ENCODE data around the gene TNFRSF9.

TNFRSF9 gene

DNA sequence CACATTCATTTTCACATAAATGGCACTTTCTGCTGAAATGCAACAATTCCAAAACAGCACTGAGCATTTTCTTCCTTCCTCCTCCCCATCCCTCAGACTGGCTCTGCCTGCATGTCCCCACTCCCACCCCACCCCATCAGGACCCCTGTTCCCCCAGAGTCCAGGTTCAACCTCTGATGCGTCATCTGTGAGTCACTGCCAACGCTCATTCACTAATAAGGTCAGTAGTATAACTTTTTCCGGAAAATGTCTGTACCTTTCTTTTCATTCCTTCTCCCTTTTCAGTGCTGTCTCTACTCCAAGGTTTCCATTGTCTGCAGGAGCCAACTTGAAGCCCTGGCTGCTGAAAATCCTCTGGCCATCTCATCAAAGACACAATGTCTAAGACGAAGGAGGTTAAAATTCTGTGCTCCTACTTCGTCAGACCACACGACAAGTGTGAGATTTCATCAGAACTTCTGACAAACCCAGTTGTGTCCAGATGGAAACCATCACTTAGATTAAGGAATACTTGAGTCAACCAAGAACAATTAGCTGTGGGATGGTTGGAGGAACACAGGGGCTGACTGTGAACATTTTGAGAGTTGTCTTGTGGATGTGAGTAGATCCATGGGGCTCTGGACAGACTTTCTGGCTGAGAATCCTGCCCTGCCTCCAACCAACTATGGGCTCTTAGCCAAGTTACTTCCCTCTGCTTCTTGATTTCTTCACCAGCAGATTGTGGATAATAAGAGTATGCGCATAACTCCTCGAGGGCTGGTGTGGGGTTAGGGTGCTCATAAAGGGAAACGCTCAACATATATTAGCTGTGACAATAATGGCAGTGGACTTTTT, 52.2 kb downstream of the TNFRSF9 start:
- H3K27me3 ChIP-seq (ENCODE audit: insufficient read depth, insufficient read length), result no peaks in the 10 kb centered on the region
- H3K9ac ChIP-seq (ENCODE audit: insufficient read length, low read depth), result no peak overlapping the region
- H3K4me3 ChIP-seq (ENCODE audit: insufficient read length, low read depth), result no peak overlapping the region
- TF ChIP-seq SUZ12 (IDR thresholded peaks at IDR 0.05; ENCODE audit: extremely low read depth, insufficient read depth, insufficient read length) (no peak), YY1 (IDR thresholded peaks at IDR 0.05; ENCODE audit: insufficient read depth, insufficient read length) (no peak), ZNF274 (IDR thresholded peaks at IDR 0.05; ENCODE audit: low read depth, low read length) (no peak)
- DNase-seq (ENCODE audit: low read depth, low spot score), result no peak
- H3K36me3 ChIP-seq (ENCODE audit: insufficient read depth, insufficient read length, low read length), result no peaks in the 10 kb centered on the region
- H3K4me1 ChIP-seq (ENCODE audit: insufficient read depth, insufficient read length), result no peaks in the 10 kb centered on the region
- H3K9me3 ChIP-seq (ENCODE audit: insufficient read depth, low read length), result no peaks in the 10 kb centered on the region

DNA sequence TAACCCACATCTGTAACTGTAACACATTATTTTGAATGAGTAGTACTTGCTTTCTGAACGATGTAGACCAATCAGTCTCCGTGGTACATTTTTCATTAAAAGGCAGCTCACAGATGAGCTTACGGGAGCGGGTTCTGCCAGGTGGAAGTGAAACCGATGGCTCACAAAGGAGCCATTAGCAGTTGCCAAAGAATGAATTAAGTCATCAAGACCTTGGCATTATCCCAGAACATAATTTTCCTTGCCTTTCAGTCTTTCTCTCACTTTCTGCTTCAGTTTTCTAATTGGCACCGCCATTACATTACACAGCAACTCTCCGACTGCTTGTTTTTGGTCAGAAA, 54.3 kb downstream of the TNFRSF9 start:
- Histone ChIP-seq H3K36me3 (ENCODE audit: insufficient read depth, insufficient read length, low read length) (no peaks in the 10 kb centered on the region), H3K27me3 (ENCODE audit: insufficient read depth, insufficient read length) (no peaks in the 10 kb centered on the region)

DNA sequence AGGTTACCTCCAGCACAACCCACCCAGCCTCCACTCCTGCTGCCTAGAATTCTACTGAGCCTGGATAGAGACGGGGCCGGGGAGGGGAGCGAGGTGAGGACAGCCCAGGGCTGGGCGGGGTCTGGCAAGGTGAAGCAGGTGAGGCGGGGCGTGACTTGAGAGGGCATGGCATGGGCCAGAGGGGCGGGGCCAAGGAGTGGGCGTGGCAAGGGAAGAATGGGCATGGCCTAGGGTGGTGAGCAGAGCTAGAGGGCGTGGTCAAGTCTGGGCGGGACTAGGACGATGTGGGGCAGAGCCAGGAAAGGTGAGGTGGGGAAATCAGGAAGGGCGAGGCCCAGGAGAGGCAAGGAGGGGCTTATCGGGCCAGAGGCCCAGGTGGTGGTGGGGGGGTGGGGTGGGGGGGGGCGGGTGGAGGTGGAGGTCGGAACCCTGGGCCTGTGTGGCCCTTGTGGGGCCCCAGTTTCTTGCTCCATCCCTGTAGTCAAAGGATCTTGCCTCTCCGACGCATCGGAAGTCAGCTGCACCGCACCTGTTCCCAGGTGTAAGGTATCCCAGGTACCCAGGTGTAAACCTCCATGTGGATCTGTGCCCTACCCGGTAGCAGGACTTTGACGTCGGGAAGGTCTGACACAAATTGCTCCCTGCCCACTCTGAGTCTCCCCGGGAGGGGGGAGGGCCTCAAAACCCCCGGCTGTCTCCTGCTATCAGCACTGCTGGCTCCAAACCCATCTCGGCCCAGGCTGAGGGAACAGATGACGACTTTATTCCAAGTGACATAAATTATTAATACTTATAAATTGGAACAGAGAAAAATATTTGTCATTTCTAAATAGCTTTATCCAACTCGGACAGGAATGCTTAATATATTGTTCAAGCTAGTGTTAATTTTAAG, 54.9 kb downstream of the TNFRSF9 start:
- Histone ChIP-seq H3K9me3 (ENCODE audit: insufficient read depth, low read length) (no peaks in the 10 kb centered on the region), H3K4me1 (ENCODE audit: insufficient read depth, insufficient read length) (no peaks in the 10 kb centered on the region), H3K9ac (ENCODE audit: insufficient read length, low read depth) (no peak overlapping the region), H3K36me3 (ENCODE audit: insufficient read depth, insufficient read length, low read length) (no peaks in the 10 kb centered on the region), H3K4me3 (ENCODE audit: insufficient read length, low read depth) (no peak overlapping the region), H3K27me3 (ENCODE audit: insufficient read depth, insufficient read length) (no peaks in the 10 kb centered on the region)
- TF ChIP-seq SUZ12 (IDR thresholded peaks at IDR 0.05; ENCODE audit: extremely low read depth, insufficient read depth, insufficient read length) (no peak), YY1 (IDR thresholded peaks at IDR 0.05; ENCODE audit: insufficient read depth, insufficient read length) (no peak), ZNF274 (IDR thresholded peaks at IDR 0.05; ENCODE audit: low read depth, low read length) (no peak)
- no peak for DNase-seq (ENCODE audit: low read depth, low spot score)

More for the DNA sequence above, 54.3 kb downstream of the TNFRSF9 start:
- TF ChIP-seq SUZ12 (IDR thresholded peaks at IDR 0.05; ENCODE audit: extremely low read depth, insufficient read depth, insufficient read length) (no peak), YY1 (IDR thresholded peaks at IDR 0.05; ENCODE audit: insufficient read depth, insufficient read length) (no peak), ZNF274 (IDR thresholded peaks at IDR 0.05; ENCODE audit: low read depth, low read length) (no peak)
- no peak overlapping the region for H3K9ac ChIP-seq (ENCODE audit: insufficient read length, low read depth)
- no peak overlapping the region for H3K4me3 ChIP-seq (ENCODE audit: insufficient read length, low read depth)
- no peak for DNase-seq (ENCODE audit: low read depth, low spot score)
- no peaks in the 10 kb centered on the region for H3K9me3 ChIP-seq (ENCODE audit: insufficient read depth, low read length)
- H3K4me1 ChIP-seq (ENCODE audit: insufficient read depth, insufficient read length), result no peaks in the 10 kb centered on the region

DNA sequence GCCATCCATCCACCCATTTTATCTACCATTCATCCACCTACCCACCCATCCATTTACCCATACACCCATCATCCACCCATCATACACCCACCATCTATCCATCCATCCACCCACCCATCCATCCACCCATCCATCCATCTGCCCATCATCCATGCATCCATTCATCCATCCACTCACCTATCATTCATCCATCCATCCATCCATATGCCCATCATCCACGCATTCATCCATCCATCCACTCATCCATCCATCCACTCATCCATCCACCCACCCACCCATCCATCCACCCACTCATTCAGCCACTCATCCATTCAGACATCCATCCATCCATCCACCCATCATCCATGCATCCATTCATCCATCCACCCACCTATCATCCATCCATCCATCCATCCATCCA, 55.9 kb downstream of the TNFRSF9 start:
- DNase-seq (ENCODE audit: low read depth, low spot score), result no peak
- no peak overlapping the region for H3K4me3 ChIP-seq (ENCODE audit: insufficient read length, low read depth)
- no peaks in the 10 kb centered on the region for H3K9me3 ChIP-seq (ENCODE audit: insufficient read depth, low read length)
- H3K27me3 ChIP-seq (ENCODE audit: insufficient read depth, insufficient read length), result no peaks in the 10 kb centered on the region
- no peak for TF ChIP-seq ZNF274 (IDR thresholded peaks at IDR 0.05; ENCODE audit: low read depth, low read length)
- no peak for TF ChIP-seq YY1 (IDR thresholded peaks at IDR 0.05; ENCODE audit: insufficient read depth, insufficient read length)
- no peak for TF ChIP-seq SUZ12 (IDR thresholded peaks at IDR 0.05; ENCODE audit: extremely low read depth, insufficient read depth, insufficient read length)
- H3K4me1 ChIP-seq (ENCODE audit: insufficient read depth, insufficient read length), result no peaks in the 10 kb centered on the region
- H3K36me3 ChIP-seq (ENCODE audit: insufficient read depth, insufficient read length, low read length), result no peaks in the 10 kb centered on the region
- H3K9ac ChIP-seq (ENCODE audit: insufficient read length, low read depth), result no peak overlapping the region

DNA sequence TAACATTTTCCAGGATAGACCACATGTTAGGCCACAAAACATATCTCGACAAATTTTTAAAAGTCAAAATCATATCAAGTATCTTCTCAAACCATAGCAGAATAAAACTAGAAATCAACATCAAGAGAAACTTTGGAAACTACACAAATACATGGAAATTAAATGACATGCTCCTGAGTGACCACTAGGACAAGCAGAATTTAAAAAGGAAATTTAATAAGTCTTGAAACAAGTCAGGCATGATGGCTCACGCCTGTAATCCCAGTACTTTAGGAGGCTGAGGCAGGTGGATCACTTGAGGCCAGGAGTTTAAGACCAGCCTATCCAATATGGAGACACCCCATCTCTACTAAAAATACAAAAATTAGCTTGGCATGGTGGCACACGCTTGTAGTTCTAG, 61.4 kb downstream of the TNFRSF9 start:
- TF ChIP-seq ZNF274 (IDR thresholded peaks at IDR 0.05; ENCODE audit: low read depth, low read length), result no peak
- H3K4me1 ChIP-seq (ENCODE audit: insufficient read depth, insufficient read length), result no peaks in the 10 kb centered on the region
- DNase-seq (ENCODE audit: low read depth, low spot score), result no peak

DNA sequence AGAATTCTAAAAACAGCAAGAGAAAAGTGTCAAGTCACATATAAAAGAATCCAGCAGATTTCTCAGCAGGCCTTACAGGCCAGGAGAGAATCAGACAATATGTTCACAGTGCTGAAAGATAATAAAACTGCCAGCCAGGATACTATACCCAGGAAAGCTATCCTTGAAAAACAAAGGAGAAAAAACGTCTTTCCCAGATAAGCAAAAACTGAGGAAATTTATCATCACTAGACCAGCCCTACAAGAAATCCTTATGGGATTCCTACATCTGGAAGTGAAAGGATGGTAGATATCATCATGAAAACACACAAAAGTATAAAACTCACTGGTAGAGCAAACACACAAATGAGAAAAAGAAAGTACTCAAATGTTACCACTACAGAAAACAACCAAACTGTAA, 62.6 kb downstream of the TNFRSF9 start:
- TF ChIP-seq SUZ12 (IDR thresholded peaks at IDR 0.05; ENCODE audit: extremely low read depth, insufficient read depth, insufficient read length) (no peak), YY1 (IDR thresholded peaks at IDR 0.05; ENCODE audit: insufficient read depth, insufficient read length) (no peak), ZNF274 (IDR thresholded peaks at IDR 0.05; ENCODE audit: low read depth, low read length) (no peak)
- no peaks in the 10 kb centered on the region for H3K36me3 ChIP-seq (ENCODE audit: insufficient read depth, insufficient read length, low read length)
- no peaks in the 10 kb centered on the region for H3K4me1 ChIP-seq (ENCODE audit: insufficient read depth, insufficient read length)
- no peak overlapping the region for H3K9ac ChIP-seq (ENCODE audit: insufficient read length, low read depth)
- no peaks in the 10 kb centered on the region for H3K9me3 ChIP-seq (ENCODE audit: insufficient read depth, low read length)
- no peak for DNase-seq (ENCODE audit: low read depth, low spot score)
- no peaks in the 10 kb centered on the region for H3K27me3 ChIP-seq (ENCODE audit: insufficient read depth, insufficient read length)
- no peak overlapping the region for H3K4me3 ChIP-seq (ENCODE audit: insufficient read length, low read depth)

More for the DNA sequence above, 61.4 kb downstream of the TNFRSF9 start:
- Histone ChIP-seq H3K36me3 (ENCODE audit: insufficient read depth, insufficient read length, low read length) (no peaks in the 10 kb centered on the region), H3K9ac (ENCODE audit: insufficient read length, low read depth) (no peak overlapping the region), H3K4me3 (ENCODE audit: insufficient read length, low read depth) (no peak overlapping the region), H3K27me3 (ENCODE audit: insufficient read depth, insufficient read length) (no peaks in the 10 kb centered on the region), H3K9me3 (ENCODE audit: insufficient read depth, low read length) (no peaks in the 10 kb centered on the region)
